Omental fat pad (tissue), 4 donors: ENCODE measurements around the gene PPIAL4G. TPM values are rescaled to one million over a fixed set of nuclear protein-coding genes. Genes with fewer than 3 reads are reported as not detected.
"Not testable (repeated sequence)": the region's sequence is repeated elsewhere in the genome, so short reads cannot be mapped to it uniquely, and the experiment has no call there.

Source experiments
- ATAC-seq: fragments of 150-250 bp; one replicate; pipeline ENCODE4 v1.9.1; 2016; ENCODE audit warnings: mild to moderate bottlenecking, moderate library complexity; ENCODE audit not compliant: low FRiP score
- DNase-seq: peaks from one replicate; pipeline ENCODE4 v3.0.0-alpha.2; 2019; ENCODE audit warnings: low spot score
- CTCF ChIP-seq, 3 donors: fragments of 450-650 bp; IDR thresholded peaks; one replicate each; pipeline ENCODE4 v1.5.1; 2016 to 2017; ENCODE audit warnings: antibody characterized with exemption in 3 of 3, mild to moderate bottlenecking in 3 of 3, moderate library complexity in 2 of 3
- small RNA-seq: library from RNA; depleted of rRNA; stranded (forward); fragments of <200 nt; gene quantifications from one replicate; pipeline ENCODE3, GENCODE V24; 2016
- total RNA-seq, 4 donors: library from RNA; depleted of rRNA; stranded (reverse); fragments of >200 nt; gene quantifications; one replicate each; pipeline ENCODE4 v1.1.0, GENCODE V29; 2016

The PPIAL4G gene
- total RNA-seq, 4 donors from 2014 or later, result 0.25 TPM; not detected in 3

GRCh38 chr1:148435406-148435805 lies 47.7 kb downstream of the PPIAL4G start:
- no peak for TF ChIP-seq CTCF (IDR thresholded peaks at IDR 0.05)
- DNase-seq (no peak), ATAC-seq (no peak)

GRCh38 chr1:148434832-148435231 lies 48.3 kb downstream of the PPIAL4G start:
- no peak for DNase-seq
- no peak for TF ChIP-seq CTCF (IDR thresholded peaks at IDR 0.05)
- ATAC-seq, result no peak

- ATAC-seq, result peak; percentile 57
- not testable (repeated sequence) for DNase-seq
Observed at GRCh38 chr1:148432916-148433317, 50.2 kb downstream of the PPIAL4G start.

Small RNA genes lying within 50 kb of the gene (small RNA-seq; reads per million reads assigned to genes)
- gene RF00003, result not detected

Other genes with a start within 250 kb of the PPIAL4G start
- gene NBPF14, start 112.7 kb upstream of the PPIAL4G start, total RNA-seq, result 10 to 100 TPM; 21.9 to 44.5 (median 34.9) TPM